Measurements from ENCODE around the gene DEAF1.

The DEAF1 gene

GRCh38 chr11:608791-609251 lies 86.2 kb downstream of the DEAF1 start:
- Histone ChIP-seq H3K4me3 (ENCODE audit: low read length) (no peak overlapping the region), H3K27me3 (ENCODE audit: insufficient read depth, low read length) (no peaks in the 10 kb centered on the region), H3K4me1 (ENCODE audit: insufficient read depth, low read length) (no peaks in the 10 kb centered on the region), H3K9me3 (ENCODE audit: insufficient read depth, low read depth, low read length) (no peaks in the 10 kb centered on the region), H3K36me3 (ENCODE audit: insufficient read depth, low read depth, low read length) (peaks cover 90% of the 10 kb centered on the region), H3K9ac (ENCODE audit: low read depth, low read length) (no peak overlapping the region), H3K27ac (ENCODE audit: low read length) (no peak overlapping the region)

GRCh38 chr11:607971-608659 lies 86.9 kb downstream of the DEAF1 start:
- Histone ChIP-seq H3K4me1 (ENCODE audit: insufficient read depth, low read length) (no peaks in the 10 kb centered on the region), H3K9me3 (ENCODE audit: insufficient read depth, low read depth, low read length) (no peaks in the 10 kb centered on the region), H3K9ac (ENCODE audit: low read depth, low read length) (no peak overlapping the region), H3K36me3 (ENCODE audit: insufficient read depth, low read depth, low read length) (peaks cover 96% of the 10 kb centered on the region), H3K4me3 (ENCODE audit: low read length) (no peak overlapping the region), H3K27ac (ENCODE audit: low read length) (no peak overlapping the region), H3K27me3 (ENCODE audit: insufficient read depth, low read length) (no peaks in the 10 kb centered on the region)

GRCh38 chr11:607020-607780 lies 87.8 kb downstream of the DEAF1 start:
- no peaks in the 10 kb centered on the region for H3K27me3 ChIP-seq (ENCODE audit: insufficient read depth, low read length)
- H3K9me3 ChIP-seq (ENCODE audit: insufficient read depth, low read depth, low read length), result no peaks in the 10 kb centered on the region
- H3K9ac ChIP-seq (ENCODE audit: low read depth, low read length), result no peak overlapping the region
- H3K27ac ChIP-seq (ENCODE audit: low read length), result no peak overlapping the region
- no peak overlapping the region for H3K4me3 ChIP-seq (ENCODE audit: low read length)
- no peaks in the 10 kb centered on the region for H3K4me1 ChIP-seq (ENCODE audit: insufficient read depth, low read length)
- peaks cover 97% of the 10 kb centered on the region for H3K36me3 ChIP-seq (ENCODE audit: insufficient read depth, low read depth, low read length)

- Histone ChIP-seq H3K9me3 (ENCODE audit: insufficient read depth, low read depth, low read length) (no peaks in the 10 kb centered on the region), H3K4me3 (ENCODE audit: low read length) (no peak overlapping the region), H3K36me3 (ENCODE audit: insufficient read depth, low read depth, low read length) (peaks cover 97% of the 10 kb centered on the region), H3K4me1 (ENCODE audit: insufficient read depth, low read length) (no peaks in the 10 kb centered on the region), H3K27ac (ENCODE audit: low read length) (no peak overlapping the region), H3K27me3 (ENCODE audit: insufficient read depth, low read length) (no peaks in the 10 kb centered on the region), H3K9ac (ENCODE audit: low read depth, low read length) (no peak overlapping the region)
Observed at GRCh38 chr11:606245-606644, 88.8 kb downstream of the DEAF1 start.

GRCh38 chr11:605286-606129 lies 89.5 kb downstream of the DEAF1 start:
- Histone ChIP-seq H3K9ac (ENCODE audit: low read depth, low read length) (no peak overlapping the region), H3K9me3 (ENCODE audit: insufficient read depth, low read depth, low read length) (no peaks in the 10 kb centered on the region), H3K27me3 (ENCODE audit: insufficient read depth, low read length) (no peaks in the 10 kb centered on the region), H3K4me1 (ENCODE audit: insufficient read depth, low read length) (no peaks in the 10 kb centered on the region), H3K27ac (ENCODE audit: low read length) (no peak overlapping the region), H3K4me3 (ENCODE audit: low read length) (no peak overlapping the region), H3K36me3 (ENCODE audit: insufficient read depth, low read depth, low read length) (peaks cover 94% of the 10 kb centered on the region)

GRCh38 chr11:603154-603553 lies 91.9 kb downstream of the DEAF1 start:
- Histone ChIP-seq H3K4me3 (ENCODE audit: low read length) (no peak overlapping the region), H3K36me3 (ENCODE audit: insufficient read depth, low read depth, low read length) (peaks cover 94% of the 10 kb centered on the region), H3K4me1 (ENCODE audit: insufficient read depth, low read length) (no peaks in the 10 kb centered on the region), H3K27ac (ENCODE audit: low read length) (no peak overlapping the region), H3K27me3 (ENCODE audit: insufficient read depth, low read length) (no peaks in the 10 kb centered on the region), H3K9me3 (ENCODE audit: insufficient read depth, low read depth, low read length) (no peaks in the 10 kb centered on the region), H3K9ac (ENCODE audit: low read depth, low read length) (no peak overlapping the region)

- no peak overlapping the region for H3K9ac ChIP-seq (ENCODE audit: low read depth, low read length)
- H3K4me3 ChIP-seq (ENCODE audit: low read length), result no peak overlapping the region
- H3K27me3 ChIP-seq (ENCODE audit: insufficient read depth, low read length), result no peaks in the 10 kb centered on the region
- no peaks in the 10 kb centered on the region for H3K9me3 ChIP-seq (ENCODE audit: insufficient read depth, low read depth, low read length)
- H3K27ac ChIP-seq (ENCODE audit: low read length), result no peak overlapping the region
- peaks cover 92% of the 10 kb centered on the region for H3K36me3 ChIP-seq (ENCODE audit: insufficient read depth, low read depth, low read length)
- H3K4me1 ChIP-seq (ENCODE audit: insufficient read depth, low read length), result no peaks in the 10 kb centered on the region
Observed at GRCh38 chr11:601573-602245, 93.3 kb downstream of the DEAF1 start.

- Histone ChIP-seq H3K27me3 (ENCODE audit: insufficient read depth, low read length) (no peaks in the 10 kb centered on the region), H3K36me3 (ENCODE audit: insufficient read depth, low read depth, low read length) (peaks cover 91% of the 10 kb centered on the region), H3K27ac (ENCODE audit: low read length) (no peak overlapping the region), H3K9me3 (ENCODE audit: insufficient read depth, low read depth, low read length) (no peaks in the 10 kb centered on the region), H3K9ac (ENCODE audit: low read depth, low read length) (no peak overlapping the region), H3K4me1 (ENCODE audit: insufficient read depth, low read length) (no peaks in the 10 kb centered on the region), H3K4me3 (ENCODE audit: low read length) (no peak overlapping the region)
Observed at GRCh38 chr11:598005-598680, 96.9 kb downstream of the DEAF1 start.

- no peaks in the 10 kb centered on the region for H3K9me3 ChIP-seq (ENCODE audit: insufficient read depth, low read depth, low read length)
- no peaks in the 10 kb centered on the region for H3K4me1 ChIP-seq (ENCODE audit: insufficient read depth, low read length)
- no peak overlapping the region for H3K9ac ChIP-seq (ENCODE audit: low read depth, low read length)
- no peak overlapping the region for H3K4me3 ChIP-seq (ENCODE audit: low read length)
- H3K27me3 ChIP-seq (ENCODE audit: insufficient read depth, low read length), result no peaks in the 10 kb centered on the region
- H3K27ac ChIP-seq (ENCODE audit: low read length), result no peak overlapping the region
- H3K36me3 ChIP-seq (ENCODE audit: insufficient read depth, low read depth, low read length), result peaks cover 91% of the 10 kb centered on the region
Observed at GRCh38 chr11:597166-597725, 97.8 kb downstream of the DEAF1 start.

GRCh38 chr11:596374-596773 lies 98.6 kb downstream of the DEAF1 start:
- Histone ChIP-seq H3K4me3 (ENCODE audit: low read length) (no peak overlapping the region), H3K4me1 (ENCODE audit: insufficient read depth, low read length) (no peaks in the 10 kb centered on the region), H3K9me3 (ENCODE audit: insufficient read depth, low read depth, low read length) (no peaks in the 10 kb centered on the region), H3K27me3 (ENCODE audit: insufficient read depth, low read length) (no peaks in the 10 kb centered on the region), H3K36me3 (ENCODE audit: insufficient read depth, low read depth, low read length) (peaks cover 89% of the 10 kb centered on the region), H3K27ac (ENCODE audit: low read length) (no peak overlapping the region), H3K9ac (ENCODE audit: low read depth, low read length) (no peak overlapping the region)

- Histone ChIP-seq H3K27ac (ENCODE audit: low read length) (no peak overlapping the region), H3K27me3 (ENCODE audit: insufficient read depth, low read length) (no peaks in the 10 kb centered on the region), H3K9ac (ENCODE audit: low read depth, low read length) (no peak overlapping the region), H3K9me3 (ENCODE audit: insufficient read depth, low read depth, low read length) (no peaks in the 10 kb centered on the region), H3K4me1 (ENCODE audit: insufficient read depth, low read length) (no peaks in the 10 kb centered on the region), H3K36me3 (ENCODE audit: insufficient read depth, low read depth, low read length) (peaks cover 93% of the 10 kb centered on the region), H3K4me3 (ENCODE audit: low read length) (no peak overlapping the region)
Observed at GRCh38 chr11:595400-595799, 99.6 kb downstream of the DEAF1 start.

All from iPS-20b (cell line).